ENCODE measurements around the gene GLI3.

GLI3 gene

GRCh38 chr7:42090056-42090455, 147.0 kb downstream of the GLI3 start (continued):
- TF ChIP-seq PRDM2 (tag by site-specific recombination; IDR thresholded peaks at IDR 0.05; ENCODE audit: borderline replicate concordance) (no peak), ZNF629 (tag by site-specific recombination; IDR thresholded peaks at IDR 0.05) (no peak), ZNF501 (tag by site-specific recombination; IDR thresholded peaks at IDR 0.05) (no peak), ZNF121 (tag by site-specific recombination; IDR thresholded peaks at IDR 0.05) (no peak), SP2 (tag by site-specific recombination; IDR thresholded peaks at IDR 0.05) (no peak), ZBTB17 (tag by site-specific recombination; IDR thresholded peaks at IDR 0.05) (no peak), ZNF785 (tag by site-specific recombination; IDR thresholded peaks at IDR 0.05) (no peak), ZNF18 (tag by site-specific recombination; IDR thresholded peaks at IDR 0.05) (no peak), TSHZ1 (tag by site-specific recombination; IDR thresholded peaks at IDR 0.05; ENCODE audit: borderline replicate concordance) (no peak), YY1 (tag by site-specific recombination; IDR thresholded peaks at IDR 0.05) (no peak), OVOL3 (tag by site-specific recombination; IDR thresholded peaks at IDR 0.05) (no peak), ZNF350 (tag by site-specific recombination; IDR thresholded peaks at IDR 0.05) (no peak), YY2 (tag by site-specific recombination; IDR thresholded peaks at IDR 0.05) (no peak), ZNF311 (tag by site-specific recombination; IDR thresholded peaks at IDR 0.05; ENCODE audit: borderline replicate concordance) (no peak)

- no peaks in the 10 kb centered on the region for H3K36me3 ChIP-seq (ENCODE audit: control insufficient read depth in 2 of 2, insufficient read depth in 1 of 2, low read length in 2 of 2)
- POLR2A ChIA-PET: no interaction called here
- TF ChIP-seq ZSCAN16 (tag by site-specific recombination; IDR thresholded peaks at IDR 0.05) (no peak), ZNF449 (tag by site-specific recombination; IDR thresholded peaks at IDR 0.05) (no peak), ZNF660 (tag by site-specific recombination; IDR thresholded peaks at IDR 0.05) (no peak), ZNF416 (tag by site-specific recombination; IDR thresholded peaks at IDR 0.05) (no peak), ZNF707 (tag by site-specific recombination; IDR thresholded peaks at IDR 0.05) (no peak), ZNF16 (tag by site-specific recombination; IDR thresholded peaks at IDR 0.05; ENCODE audit: low read depth) (no peak), ZNF311 (tag by site-specific recombination; IDR thresholded peaks at IDR 0.05; ENCODE audit: borderline replicate concordance) (no peak)
- CTCF ChIA-PET: no interaction called here
- peaks cover 18% of the 10 kb centered on the region for H3K4me1 ChIP-seq (ENCODE audit: control insufficient read depth, insufficient read depth, low read length)
- H3K9me3 ChIP-seq (ENCODE audit: control insufficient read depth, insufficient read depth, low read depth, low read length): no peaks in the 10 kb centered on the region
- H3K4me3 ChIP-seq (ENCODE audit: low read depth, low read length): no peak overlapping the region
- H3K27ac ChIP-seq (ENCODE audit: extremely low read depth, low read depth, low read length): no peak overlapping the region
Measured at GRCh38 chr7:42087616-42088015, 149.4 kb downstream of the GLI3 start.
